GM23338 (cell line): ENCODE data around the gene RPL14. TPM values are rescaled to one million over a fixed set of nuclear protein-coding genes. Genes with fewer than 3 reads are reported as not detected.

Experiments
- polyA plus RNA-seq: library from polyadenylated mRNA; unstranded; fragments of >200 nt; fragmentation: Nextera tagmentation; extraction: Ambion mirVana; gene quantifications from 2 replicates; pipeline ENCODE4 v1.2.1, GENCODE V29; 2016
- small RNA-seq: library from RNA; depleted of rRNA; stranded (forward); fragments of <200 nt; gene quantifications from one replicate; pipeline ENCODE3, GENCODE V24; 2014; ENCODE audit warnings: low replicate concordance
- total RNA-seq: library from RNA; depleted of rRNA; stranded (reverse); fragments of >200 nt; shearing (Covaris generic); gene quantifications from 2 replicates; pipeline ENCODE4 v1.2.3, GENCODE V29; 2014; rRNA removed

Gene RPL14
- total and polyA plus RNA-seq, 2 experiments from 2014 or later, result 596 to 1,748 TPM

Small RNAs within 50 kb of the gene (small RNA-seq; reads per million reads assigned to genes)
- gene RNU5B-2P, result 18.2 reads per million, percentile 98 among the genes with 10 or more reads in this experiment

Other genes with a start within 250 kb of the RPL14 start
- gene EIF1B, start 147.6 kb upstream of the RPL14 start, total RNA-seq, result 24.4 and 37.6 TPM in 2 replicates
- 205 and 229 TPM in 2 replicates for gene EIF1B, start 147.6 kb upstream of the RPL14 start, polyA plus RNA-seq
- gene ENTPD3, start 70.2 kb upstream of the RPL14 start, total RNA-seq, result 0.63 and 0.74 TPM in 2 replicates
- 0.19 and 0.32 TPM in 2 replicates for gene ENTPD3, start 70.2 kb upstream of the RPL14 start, polyA plus RNA-seq
- gene ZNF619, start 19.8 kb downstream of the RPL14 start, total RNA-seq, result 7.4 and 10.5 TPM in 2 replicates
- gene ZNF619, start 19.8 kb downstream of the RPL14 start, polyA plus RNA-seq, result 1.3 and 1.4 TPM in 2 replicates
- gene ZNF620, start 48.7 kb downstream of the RPL14 start, total RNA-seq, result 13.6 and 18.0 TPM in 2 replicates
- 11.8 and 14.1 TPM in 2 replicates for gene ZNF620, start 48.7 kb downstream of the RPL14 start, polyA plus RNA-seq
- 12.1 and 13.6 TPM in 2 replicates for gene ZNF621, start 67.6 kb downstream of the RPL14 start, total RNA-seq
- 6.3 and 6.8 TPM in 2 replicates for gene ZNF621, start 67.6 kb downstream of the RPL14 start, polyA plus RNA-seq